CD4-positive, alpha-beta T cell treated with Interleukin-10 for 1 hour (primary cell): ENCODE measurements around the gene INAFM1.
"Not testable (repeated sequence)": the region's sequence is repeated elsewhere in the genome, so short reads cannot be mapped to it uniquely, and the experiment has no call there.

ENCODE experiments used
- DNase-seq: peaks from one replicate; pipeline ENCODE4 v3.0.0-alpha.2; 2020

Gene INAFM1

GRCh38 chr19:47241919-47242577 is 32.6 kb upstream of the INAFM1 start:
- peak; percentile 32 for DNase-seq

GRCh38 chr19:47243364-47243775 is 31.3 kb upstream of the INAFM1 start:
- no peak for DNase-seq

- peak; percentile 94 for DNase-seq
Measured at GRCh38 chr19:47243776-47244547, 30.7 kb upstream of the INAFM1 start.

- DNase-seq, result peak; percentile 82
Measured at GRCh38 chr19:47247308-47247990, 27.2 kb upstream of the INAFM1 start.

GRCh38 chr19:47253016-47253415 is 21.7 kb upstream of the INAFM1 start:
- DNase-seq, result not testable (repeated sequence)

- no peak for DNase-seq
Measured at GRCh38 chr19:47253467-47253881, 21.2 kb upstream of the INAFM1 start.

- no peak for DNase-seq
Measured at GRCh38 chr19:47253970-47254369, 20.7 kb upstream of the INAFM1 start.

- peak; percentile 95 for DNase-seq
Measured at GRCh38 chr19:47255879-47256692, 18.6 kb upstream of the INAFM1 start, which contains the start of gene CCDC9. TSS of gene CCDC9 (plus strand) at chr19:47256525. CDS start at chr19:47258401, 1,876 bp downstream.

- DNase-seq, result peak; percentile 99
Measured at GRCh38 chr19:47256693-47257410, 17.8 kb upstream of the INAFM1 start.

- DNase-seq, result no peak
Measured at GRCh38 chr19:47257411-47258169, 17.1 kb upstream of the INAFM1 start.

GRCh38 chr19:47258434-47258833 is 16.3 kb upstream of the INAFM1 start:
- DNase-seq, result no peak

- no peak for DNase-seq
Measured at GRCh38 chr19:47258895-47259555, 15.7 kb upstream of the INAFM1 start.

GRCh38 chr19:47260476-47260875 is 14.2 kb upstream of the INAFM1 start:
- DNase-seq, result no peak

- not testable (repeated sequence) for DNase-seq
Measured at GRCh38 chr19:47261946-47262793, 12.5 kb upstream of the INAFM1 start.

- DNase-seq, result no peak
Measured at GRCh38 chr19:47264629-47265028, 10.1 kb upstream of the INAFM1 start.

- DNase-seq, result no peak
Measured at GRCh38 chr19:47266401-47266941, 8.2 kb upstream of the INAFM1 start.

GRCh38 chr19:47267350-47267759 is 7.3 kb upstream of the INAFM1 start:
- DNase-seq, result no peak

- no peak for DNase-seq
Measured at GRCh38 chr19:47268028-47268427, 6.7 kb upstream of the INAFM1 start.

- DNase-seq, result no peak
Measured at GRCh38 chr19:47269596-47269995, 5.1 kb upstream of the INAFM1 start.
